ENCODE measurements around the gene LRP1.

LRP1 gene

DNA sequence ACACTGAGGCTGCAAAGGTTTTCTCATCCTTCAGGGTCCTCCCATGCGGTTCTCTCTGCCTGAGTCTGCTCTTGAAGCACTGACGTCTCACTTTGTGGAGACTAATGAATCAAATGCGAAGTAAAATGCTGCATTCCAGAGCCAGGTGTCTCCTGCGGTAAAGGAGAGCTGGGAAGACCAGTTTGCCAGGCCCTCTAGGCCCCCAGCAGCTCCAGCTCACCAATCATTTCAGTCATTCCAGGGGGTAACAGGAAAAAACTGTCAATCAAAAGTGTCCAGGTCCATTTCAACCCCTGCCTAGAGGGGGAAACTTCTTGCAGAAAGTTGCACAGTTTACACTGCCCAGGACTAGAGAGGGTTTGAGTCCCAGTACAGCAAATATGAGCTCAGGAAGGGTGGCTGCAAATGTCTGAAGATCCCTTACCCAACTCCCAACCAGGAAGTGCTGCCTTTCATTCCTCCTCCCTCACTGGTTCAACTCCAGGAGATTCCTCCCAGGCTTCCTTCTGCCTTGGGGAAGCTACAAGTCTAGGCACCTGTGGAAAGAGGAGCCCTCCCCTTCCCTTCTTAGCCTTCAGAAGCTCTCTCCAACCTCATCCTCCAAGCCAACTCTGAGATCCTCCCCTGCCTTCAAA, 85.6 kb downstream of the LRP1 start:
- H3K4me3 ChIP-seq (ENCODE audit: low read depth, low read length) = no peak overlapping the region
- no peak for DNase-seq (ENCODE audit: low read depth)
- no peak for TF ChIP-seq CTCF (IDR thresholded peaks at IDR 0.05; ENCODE audit: low read depth, low read length, missing control alignments)

DNA sequence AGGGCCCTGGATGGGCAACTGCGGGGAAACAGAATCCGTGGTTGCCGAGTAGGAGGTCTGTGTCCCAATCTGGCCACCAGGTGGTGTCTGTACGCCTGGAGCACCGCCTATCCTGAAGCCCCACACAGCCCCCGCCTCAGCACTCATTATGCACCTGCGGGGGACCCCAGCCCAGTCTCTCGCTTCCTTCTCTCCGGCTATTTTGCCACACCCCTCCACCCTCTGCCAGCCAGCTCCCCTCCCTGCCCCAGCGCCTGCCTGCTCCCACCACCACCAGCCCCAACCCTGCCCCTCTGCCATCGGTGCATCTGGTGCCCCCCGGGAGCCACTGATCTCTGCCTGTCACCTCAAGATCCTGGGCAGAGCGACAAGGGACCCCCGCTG, 86.1 kb downstream of the LRP1 start:
- H3K4me3 ChIP-seq (ENCODE audit: low read depth, low read length) = no peak overlapping the region
- TF ChIP-seq CTCF (IDR thresholded peaks at IDR 0.05; ENCODE audit: low read depth, low read length, missing control alignments) = peak; percentile 82
- DNase-seq (ENCODE audit: low read depth) = no peak

DNA sequence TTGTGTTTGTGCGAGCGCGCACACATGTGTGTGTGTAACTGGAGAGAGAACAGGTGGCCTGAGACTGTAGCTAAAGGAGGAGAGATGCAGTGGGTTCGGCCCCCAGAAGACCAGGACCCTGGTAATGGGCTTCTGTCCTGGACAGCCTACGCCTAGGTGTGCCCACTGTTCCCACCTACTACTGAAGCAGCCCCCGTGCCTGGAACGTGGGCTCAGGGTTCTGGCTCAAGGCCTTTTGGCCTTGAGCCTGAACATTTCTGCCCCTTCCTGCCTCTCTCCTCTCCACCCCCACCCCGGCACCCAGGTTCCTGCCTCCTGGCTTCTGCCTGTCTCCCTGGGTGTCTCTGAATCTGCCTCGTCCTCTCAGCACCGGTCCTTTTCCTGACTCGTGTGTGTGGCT, 86.8 kb downstream of the LRP1 start:
- TF ChIP-seq CTCF (IDR thresholded peaks at IDR 0.05; ENCODE audit: low read depth, low read length, missing control alignments) = no peak
- DNase-seq (ENCODE audit: low read depth) = no peak
- no peak overlapping the region for H3K4me3 ChIP-seq (ENCODE audit: low read depth, low read length)

DNA sequence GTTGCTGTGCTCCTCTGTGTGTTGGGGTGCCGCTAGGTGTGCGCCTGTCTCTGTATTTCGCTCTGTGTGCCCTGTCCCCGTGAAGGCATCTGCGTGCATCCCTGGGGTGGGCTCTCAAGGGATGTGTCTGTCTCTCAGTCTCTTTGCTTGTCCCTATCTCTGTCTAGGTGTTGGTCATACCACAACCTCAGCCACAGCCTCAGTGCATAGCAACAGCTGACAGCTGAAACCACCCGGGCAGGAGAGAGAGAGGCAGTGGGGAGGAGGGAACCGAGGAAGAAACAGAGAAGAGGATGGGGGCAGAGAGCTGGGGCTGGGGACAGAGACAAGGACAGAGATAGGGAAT, 87.4 kb downstream of the LRP1 start:
- no peak overlapping the region for H3K4me3 ChIP-seq (ENCODE audit: low read depth, low read length)
- DNase-seq (ENCODE audit: low read depth) = no peak
- TF ChIP-seq CTCF (IDR thresholded peaks at IDR 0.05; ENCODE audit: low read depth, low read length, missing control alignments) = no peak

DNA sequence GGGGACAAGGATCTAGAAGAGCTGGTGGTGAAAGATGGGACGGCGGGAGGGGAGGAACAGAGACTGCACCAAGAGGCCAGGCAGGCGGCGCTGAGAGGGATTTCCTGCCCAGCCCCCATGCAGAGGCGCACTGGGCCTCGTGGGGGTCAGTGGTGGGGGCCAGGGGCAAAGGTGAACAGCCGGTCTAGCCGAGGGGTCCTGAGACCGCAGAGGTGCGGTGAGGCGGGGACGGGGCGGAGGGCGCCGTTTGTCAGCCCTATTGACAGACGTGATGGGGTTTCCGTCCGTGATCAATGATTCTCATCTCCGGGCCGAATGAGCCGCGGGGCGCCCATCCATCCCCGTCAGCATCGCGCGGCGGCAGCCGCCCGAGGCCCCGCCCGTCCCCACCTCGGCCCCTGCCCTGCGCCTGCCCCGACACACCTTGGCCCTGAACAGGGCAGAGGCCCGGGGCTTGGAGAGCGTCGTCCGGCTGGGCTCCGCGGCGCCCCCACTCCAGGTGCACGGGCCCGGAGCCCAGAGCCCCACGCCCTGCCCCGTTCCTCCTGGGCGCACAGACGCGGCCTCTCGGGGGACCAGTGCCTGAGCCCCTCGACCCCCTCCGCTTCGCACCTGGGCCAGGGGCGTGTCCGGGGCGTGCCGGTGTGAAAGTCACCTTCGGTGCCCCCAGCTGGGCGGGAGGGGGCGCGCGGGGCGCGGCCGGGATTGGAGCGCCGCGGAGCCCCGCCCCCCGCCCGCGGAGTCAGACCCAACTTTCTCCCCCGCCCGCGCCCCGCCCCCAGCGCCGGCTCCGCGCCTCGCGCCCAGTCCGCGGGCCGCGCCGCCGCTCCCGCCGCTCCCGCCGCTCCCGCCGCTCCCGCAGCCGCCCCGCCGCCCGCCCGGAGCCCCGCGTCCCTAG, 88.0 kb downstream of the LRP1 start, which contains the start of gene NXPH4:
Gene NXPH4 (plus strand): TSS at position 781 of the 898 bp plus-strand sequence. CDS start 176 bp downstream, outside the sequence.
- DNase-seq (ENCODE audit: low read depth) = no peak
- TF ChIP-seq CTCF (IDR thresholded peaks at IDR 0.05; ENCODE audit: low read depth, low read length, missing control alignments) = no peak
- peak within 1 kb of the TSS; percentile 36 for H3K4me3 ChIP-seq (ENCODE audit: low read depth, low read length)

DNA sequence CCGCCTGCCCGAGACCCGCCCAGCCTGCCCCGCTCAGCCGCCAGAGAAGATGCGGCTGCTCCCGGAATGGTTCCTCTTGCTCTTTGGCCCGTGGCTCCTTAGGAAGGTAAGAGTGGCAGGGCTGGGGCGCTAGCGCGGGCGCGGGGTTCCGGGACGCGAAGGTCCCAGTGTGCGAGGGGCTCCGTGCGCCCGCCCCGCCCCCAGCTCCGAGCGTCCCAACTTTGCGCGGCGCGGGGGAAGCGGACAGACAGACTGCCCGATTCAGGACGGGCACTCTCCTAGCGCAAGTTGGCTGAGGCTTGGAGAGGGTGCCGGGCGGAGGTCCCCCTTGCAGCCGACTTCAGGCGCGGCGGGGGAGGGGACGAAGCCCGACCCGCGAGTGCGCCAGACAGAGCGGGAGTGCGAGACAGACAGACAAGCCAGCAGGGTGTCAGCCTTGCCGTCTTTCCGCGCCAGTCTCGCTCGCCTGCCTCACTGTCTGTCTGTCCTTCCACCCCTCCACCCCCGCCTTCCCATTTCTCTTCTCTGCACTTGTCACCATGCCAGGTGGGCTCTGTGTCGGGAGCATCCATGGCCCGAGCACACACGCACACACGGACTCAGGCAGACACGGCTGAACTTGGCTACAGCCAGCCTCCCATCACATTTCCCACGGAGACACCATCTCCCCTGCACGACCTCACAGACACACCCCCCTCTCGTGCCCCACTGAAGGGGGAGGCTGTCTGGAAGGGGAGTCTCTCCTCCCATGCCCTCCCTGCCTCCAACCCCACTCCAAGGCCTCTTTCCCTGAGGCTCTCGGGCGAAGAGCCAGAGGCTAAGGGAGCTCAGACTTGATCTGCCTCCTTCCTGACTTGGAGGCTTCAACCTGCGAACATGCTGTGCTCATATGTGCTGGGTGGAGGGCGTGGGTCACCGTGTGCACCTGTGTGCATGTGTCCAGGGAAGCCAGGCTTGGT, 88.9 kb downstream of the LRP1 start:
- peak overlapping the region; percentile 36 for H3K4me3 ChIP-seq (ENCODE audit: low read depth, low read length)
- no peak for DNase-seq (ENCODE audit: low read depth)
- TF ChIP-seq CTCF (IDR thresholded peaks at IDR 0.05; ENCODE audit: low read depth, low read length, missing control alignments) = no peak
